GM12891 (cell line): ENCODE data around the gene CTNNA2.

ENCODE experiments used
- POLR2A ChIP-seq: IDR thresholded peaks from 2 replicates; pipeline ENCODE4 v1.6.1; 2011; ENCODE audit warnings: low read depth, low read length, control low read depth
- POLR2AphosphoS5 ChIP-seq: IDR thresholded peaks from 2 replicates; pipeline ENCODE4 v1.6.1; 2011; ENCODE audit warnings: low read depth, low read length, control low read depth
- POU2F2 ChIP-seq: IDR thresholded peaks from 2 replicates; pipeline ENCODE4 v1.6.1; 2011; ENCODE audit warnings: low read depth, mild to moderate bottlenecking, control low read depth, low read length, moderate library complexity

DNA sequence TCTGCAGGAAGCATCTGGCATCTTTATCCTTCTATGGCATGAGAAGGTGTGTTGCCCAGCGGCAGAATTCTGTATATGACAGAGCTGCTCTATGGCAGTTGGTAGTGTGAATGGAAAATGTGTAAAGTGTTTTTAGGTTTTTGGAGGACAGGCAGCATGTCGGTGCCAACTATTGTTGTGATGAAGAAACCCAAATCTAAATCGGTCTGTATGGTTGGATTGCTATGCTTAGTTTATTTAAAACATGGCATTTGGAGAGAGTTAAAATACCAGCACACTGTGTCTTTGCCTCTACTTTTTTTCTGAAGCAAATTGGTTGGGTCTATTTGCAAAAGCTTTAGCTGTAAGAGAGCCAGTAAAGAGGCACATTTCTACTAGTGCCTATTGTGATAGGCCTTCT lies 136.7 kb downstream of the CTNNA2 start:
- TF ChIP-seq POLR2A (no peak), POLR2AphosphoS5 (no peak), POU2F2 (no peak)
